ENCODE measurements around the gene PRDM16. TPM values are rescaled to one million over a fixed set of nuclear protein-coding genes. Genes with fewer than 3 reads are reported as not detected.

The PRDM16 gene
- total RNA-seq, 1 experiment from 2014 or later, result not detected

DNA sequence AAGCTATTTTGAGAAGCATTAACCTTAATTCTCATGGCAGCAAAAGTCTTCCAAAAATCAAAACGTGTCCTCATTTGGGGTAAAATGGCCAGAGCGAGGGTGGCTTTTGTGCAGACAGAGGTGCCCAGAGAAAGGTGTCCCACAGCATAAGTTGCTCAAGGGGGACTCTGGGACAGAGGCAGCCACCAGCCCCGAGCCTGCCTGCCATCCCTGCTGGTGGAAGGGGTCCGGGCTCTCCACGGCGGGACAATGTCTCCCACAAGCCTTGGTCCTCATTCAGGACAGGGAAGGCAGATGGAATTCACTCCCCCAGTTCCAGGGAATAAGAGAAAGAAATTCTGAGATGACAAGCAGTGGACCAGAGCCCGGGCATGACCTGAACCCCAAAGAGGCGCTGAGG lies 372.9 kb downstream of the PRDM16 start:
- no peak for DNase-seq (ENCODE audit: low spot score)

DNA sequence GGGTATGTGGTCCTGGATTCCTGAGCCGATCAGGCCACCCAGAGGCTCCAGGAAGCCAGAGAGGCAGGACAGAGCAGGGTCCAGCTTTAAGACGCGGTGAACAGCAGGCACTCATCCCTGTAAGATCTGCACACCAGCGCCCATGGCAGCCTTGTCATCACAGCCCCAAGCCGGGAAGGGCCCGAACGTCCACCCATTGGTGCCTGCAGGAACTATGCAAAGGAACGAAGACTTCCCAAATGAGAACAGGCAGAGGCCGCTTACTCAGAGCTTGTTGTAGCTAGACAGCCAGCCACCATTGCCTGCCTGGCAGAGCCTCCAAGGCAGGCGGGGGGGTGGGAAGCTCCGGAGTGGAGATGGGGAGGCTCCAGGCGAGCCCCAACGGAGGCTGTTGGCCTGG lies 373.3 kb downstream of the PRDM16 start:
- DNase-seq (ENCODE audit: low spot score), result no peak

DNA sequence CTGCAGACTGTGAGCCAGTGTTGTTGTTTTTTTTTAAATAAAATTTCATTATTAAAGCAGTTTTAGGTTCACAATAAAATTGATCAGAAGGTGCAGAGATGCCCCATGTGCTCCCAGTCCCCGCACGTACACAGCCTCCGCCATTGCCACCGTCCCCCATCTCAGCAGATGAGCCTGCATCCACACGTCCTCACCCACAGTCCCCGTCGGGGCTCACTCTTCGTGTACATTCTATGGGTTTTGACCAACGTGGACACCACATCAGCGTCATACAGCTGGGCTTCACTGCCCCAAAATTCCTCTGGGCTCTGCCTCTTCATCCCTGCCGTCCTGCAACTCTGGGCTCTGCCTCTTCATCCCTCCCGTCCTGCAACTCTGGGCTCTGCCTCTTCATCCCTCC lies 373.9 kb downstream of the PRDM16 start:
- no peak for DNase-seq (ENCODE audit: low spot score)

DNA sequence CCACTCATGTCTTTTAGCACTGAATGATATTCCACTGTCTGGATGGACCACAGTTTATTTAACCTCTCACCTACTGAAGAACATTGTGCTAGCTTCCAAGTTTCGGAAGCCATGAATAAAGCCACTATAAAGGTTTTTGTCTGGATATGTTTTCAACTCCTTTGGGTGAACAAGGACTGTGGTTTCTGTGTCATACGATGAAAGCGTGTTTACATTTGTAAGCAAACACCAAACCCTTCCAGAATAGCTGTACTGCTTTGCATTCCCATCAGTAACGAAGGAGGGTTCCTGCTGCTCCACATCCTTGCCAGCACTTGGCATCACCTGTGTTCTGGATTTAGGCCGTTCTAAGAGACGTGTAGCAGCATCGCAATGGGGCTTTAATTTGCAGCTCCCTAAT lies 374.8 kb downstream of the PRDM16 start:
- no peak for DNase-seq (ENCODE audit: low spot score)

DNA sequence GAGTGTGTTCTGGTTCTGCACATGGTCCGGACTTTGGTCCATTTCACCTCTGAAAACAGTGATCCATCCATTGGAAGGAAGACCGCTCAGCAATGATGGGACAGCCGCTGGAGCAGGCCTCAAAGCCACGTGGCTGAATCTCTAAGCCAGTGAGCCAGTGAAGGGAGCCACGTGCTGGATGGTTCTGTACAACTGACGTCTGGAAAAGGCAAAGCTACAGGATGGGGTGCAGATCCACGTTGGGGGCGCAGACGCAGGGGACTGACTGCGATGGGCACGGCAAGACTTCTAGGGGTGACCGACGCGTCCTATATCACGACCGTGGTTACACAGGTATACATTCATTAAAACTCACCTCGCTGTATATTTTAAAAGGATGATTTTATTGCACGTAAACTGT lies 375.3 kb downstream of the PRDM16 start:
- DNase-seq (ENCODE audit: low spot score), result no peak

DNA sequence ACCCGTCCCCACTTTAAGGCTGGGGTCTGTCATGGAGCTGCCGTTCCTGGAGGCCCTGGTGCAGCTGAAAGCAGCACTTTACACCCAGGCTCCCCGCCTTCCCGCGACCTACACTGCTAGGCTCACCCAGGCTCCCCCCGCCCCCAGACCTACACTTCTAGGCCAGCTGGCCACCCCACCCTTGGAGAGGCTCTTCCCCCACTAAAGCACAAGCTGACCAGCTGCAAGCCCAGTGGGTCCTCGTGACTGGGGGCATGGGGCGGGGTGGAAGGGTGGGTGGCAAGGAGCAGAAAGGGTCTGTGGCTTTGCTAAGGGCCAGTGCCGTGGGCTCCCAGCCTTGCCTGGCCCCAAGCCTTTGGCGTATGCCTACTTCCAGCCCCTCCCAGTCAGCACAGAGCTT lies 375.7 kb downstream of the PRDM16 start:
- DNase-seq (ENCODE audit: low spot score), result no peak

DNA sequence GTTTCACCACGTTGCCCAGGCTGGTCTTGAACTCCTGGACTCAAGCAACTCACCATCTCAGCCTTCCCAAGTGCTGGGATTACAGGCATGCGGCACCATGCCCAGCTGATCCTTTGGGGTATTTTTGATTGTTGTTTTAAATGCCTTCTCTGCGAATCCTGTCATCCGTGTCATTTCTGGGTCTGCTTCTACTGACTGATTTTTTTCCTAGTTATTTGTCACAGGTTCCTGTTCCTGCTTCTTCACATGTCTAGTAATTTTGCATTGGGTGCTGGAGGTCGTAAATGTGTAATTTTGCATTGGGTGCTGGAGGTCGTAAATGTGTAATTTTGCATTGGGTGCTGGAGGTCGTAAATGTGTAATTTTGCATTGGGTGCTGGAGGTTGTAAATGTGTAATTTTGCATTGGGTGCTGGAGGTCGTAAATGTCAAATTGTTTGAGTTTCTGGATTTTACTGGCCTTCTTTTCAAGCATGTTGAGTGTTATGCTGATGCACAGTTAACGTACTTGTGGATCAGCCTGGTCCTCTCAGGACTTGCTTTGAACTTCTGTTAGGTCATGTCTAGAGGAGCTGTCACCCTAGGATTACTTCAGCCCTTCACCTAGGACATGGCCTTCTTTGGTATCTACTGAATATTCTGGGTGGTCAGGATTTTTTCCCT lies 381.3 kb downstream of the PRDM16 start:
- DNase-seq (ENCODE audit: low spot score), result no peak

DNA sequence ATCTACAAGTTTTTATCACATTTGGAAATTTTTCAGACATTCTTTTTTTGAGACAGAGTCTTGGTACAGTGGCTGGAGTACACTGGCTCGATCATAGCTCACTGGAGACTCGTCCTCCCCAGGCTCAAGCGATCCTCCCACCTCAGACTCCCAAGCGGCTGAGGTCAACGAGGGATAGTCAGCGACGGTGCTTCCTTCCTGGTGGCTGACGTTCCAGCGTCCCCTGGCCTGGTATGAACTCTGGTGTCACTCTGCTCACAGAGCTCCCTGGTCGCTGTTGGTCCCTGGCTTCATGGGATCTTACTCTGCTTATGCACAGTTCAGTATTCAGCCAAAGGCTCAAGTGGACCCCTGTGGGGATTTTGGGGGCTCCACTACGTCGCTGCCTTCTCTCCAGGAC lies 382.0 kb downstream of the PRDM16 start:
- DNase-seq (ENCODE audit: low spot score), result no peak

DNA sequence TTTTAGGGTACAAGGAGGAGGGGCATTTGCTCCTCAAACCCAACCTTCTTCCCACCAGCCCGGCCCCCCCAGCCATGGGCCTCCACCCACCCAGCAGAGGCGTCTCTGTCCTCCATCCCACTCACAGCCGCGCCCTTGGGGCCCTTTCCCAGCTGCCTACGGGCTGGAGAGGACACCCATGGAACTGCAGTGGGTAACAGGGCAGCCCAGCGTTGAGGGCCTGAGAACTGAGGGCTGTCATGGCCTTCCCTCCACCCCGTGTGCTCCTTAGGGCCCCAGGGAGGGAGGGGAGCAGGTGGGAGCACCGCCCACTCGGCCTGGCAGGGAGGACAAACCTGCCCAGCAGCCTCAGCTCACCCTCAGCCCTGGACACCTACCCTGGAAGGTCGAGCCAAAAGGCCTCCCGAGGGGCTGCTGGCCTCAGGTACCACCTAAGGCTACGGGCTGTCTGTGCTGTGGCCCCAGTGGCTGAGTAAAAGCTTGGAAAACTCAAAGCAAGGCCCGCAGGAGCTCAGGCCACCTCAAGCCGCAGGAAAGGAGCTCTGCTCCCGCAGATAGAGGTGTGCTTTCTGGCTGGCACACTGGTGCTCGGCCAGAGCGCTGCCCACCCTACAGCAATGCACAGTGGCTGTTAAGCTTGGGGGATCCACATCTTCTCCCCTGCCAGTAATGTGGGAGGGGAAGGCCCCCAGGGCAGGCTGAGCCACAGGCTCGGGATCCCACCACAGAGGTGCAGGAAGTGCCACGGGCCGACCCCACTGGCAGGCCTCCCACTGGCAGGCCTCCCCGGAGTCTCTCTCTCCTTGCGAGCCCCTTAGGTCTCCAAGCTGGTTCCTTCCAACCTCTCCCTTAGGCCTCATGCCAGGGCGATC lies 383.2 kb downstream of the PRDM16 start:
- no peak for DNase-seq (ENCODE audit: low spot score)

DNA sequence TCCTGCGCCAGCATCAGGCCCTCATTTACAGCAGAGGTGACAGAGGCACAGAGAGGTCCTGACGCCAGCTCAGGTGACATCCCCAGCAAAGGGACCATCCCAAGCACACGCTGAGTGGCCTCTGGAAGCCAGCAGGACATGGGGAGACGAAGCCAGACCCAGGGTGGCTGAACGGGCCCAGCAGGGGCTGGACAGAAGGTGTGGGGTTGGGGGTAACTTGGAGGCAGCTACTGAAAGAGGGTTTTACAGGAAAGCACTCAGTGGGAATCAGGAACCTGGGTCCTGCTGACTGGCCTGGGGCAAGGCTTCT lies 383.8 kb downstream of the PRDM16 start:
- DNase-seq (ENCODE audit: low spot score), result no peak

DNA sequence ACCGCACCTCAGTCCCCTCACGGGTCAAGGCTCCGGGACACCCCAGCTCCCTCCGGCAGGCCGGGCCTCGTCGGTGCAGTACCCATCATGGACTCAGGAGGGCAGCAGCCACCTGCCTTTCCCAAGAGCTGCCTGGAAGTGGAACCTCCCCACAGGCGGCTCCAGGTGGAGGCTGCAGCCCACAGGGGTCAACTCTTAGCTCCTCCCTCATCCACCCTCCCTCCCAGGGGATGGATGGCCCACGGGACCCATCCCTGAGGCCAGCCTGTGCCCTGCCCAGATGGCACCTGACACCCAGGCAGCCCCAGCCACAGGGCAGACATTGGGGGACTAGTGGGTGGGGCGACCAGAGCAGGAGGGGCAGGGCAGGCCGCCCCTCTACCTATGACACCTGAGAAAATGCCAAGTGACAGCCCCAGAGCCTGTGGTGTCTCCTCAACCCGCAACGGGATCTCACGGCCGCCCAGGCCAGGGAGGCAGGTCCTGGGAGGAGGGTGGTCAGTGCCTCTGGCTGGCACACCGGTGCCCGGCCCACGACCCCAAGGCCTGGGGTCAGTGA lies 384.3 kb downstream of the PRDM16 start:
- peak; percentile 88 for DNase-seq (ENCODE audit: low spot score)

DNA sequence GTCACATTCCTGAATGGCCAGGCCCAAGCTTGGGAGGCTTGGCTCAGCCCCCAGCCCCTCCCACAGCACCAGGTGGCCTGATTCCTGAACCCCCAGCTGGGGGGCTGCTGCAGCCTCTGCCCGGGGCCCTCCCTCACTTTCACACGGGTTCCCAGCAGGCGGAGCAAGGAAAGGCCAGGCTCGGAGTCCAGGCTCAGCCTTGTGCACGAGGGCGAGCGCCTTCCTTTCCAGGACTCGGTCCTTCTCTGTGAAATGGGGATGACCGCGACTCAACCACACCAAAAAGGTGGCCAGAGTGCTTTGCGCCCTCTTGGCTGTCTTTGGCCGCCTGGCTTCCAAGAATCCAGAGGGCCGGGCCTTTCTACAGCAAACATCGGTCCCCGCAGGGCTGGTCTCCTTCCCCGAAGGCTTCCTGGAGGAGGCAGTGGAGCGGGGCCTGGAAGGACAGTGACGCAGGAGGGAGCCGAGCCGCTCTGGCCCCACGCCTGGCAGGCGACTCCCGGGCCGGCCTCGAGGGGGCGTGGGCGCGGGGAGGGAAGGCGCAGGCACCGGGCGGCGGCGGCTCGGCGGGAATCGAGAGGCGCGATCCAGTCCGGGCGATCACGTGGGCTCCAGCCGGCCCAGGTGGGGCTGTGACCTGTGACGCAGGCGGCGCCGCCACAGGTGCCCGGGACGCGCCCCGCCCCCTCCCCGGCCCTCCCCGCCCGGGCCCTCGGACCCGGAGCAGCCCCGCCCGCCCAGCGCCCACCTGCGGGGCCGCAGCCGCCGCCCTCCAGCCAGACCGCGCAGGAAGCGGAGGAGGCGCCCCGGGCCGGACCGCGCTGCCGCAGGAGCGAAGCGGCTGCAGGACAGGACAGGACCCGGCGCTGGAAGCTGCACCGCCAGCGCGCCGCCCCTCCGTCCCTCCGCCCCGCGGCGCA lies 385.1 kb downstream of the PRDM16 start, which contains the start of gene ARHGEF16:
Gene ARHGEF16, plus strand, starts transcription at position 775 of the 920 bp plus-strand sequence. CDS start 8,420 bp downstream, outside the sequence.
- peak; percentile 94 for DNase-seq (ENCODE audit: low spot score)

DNA sequence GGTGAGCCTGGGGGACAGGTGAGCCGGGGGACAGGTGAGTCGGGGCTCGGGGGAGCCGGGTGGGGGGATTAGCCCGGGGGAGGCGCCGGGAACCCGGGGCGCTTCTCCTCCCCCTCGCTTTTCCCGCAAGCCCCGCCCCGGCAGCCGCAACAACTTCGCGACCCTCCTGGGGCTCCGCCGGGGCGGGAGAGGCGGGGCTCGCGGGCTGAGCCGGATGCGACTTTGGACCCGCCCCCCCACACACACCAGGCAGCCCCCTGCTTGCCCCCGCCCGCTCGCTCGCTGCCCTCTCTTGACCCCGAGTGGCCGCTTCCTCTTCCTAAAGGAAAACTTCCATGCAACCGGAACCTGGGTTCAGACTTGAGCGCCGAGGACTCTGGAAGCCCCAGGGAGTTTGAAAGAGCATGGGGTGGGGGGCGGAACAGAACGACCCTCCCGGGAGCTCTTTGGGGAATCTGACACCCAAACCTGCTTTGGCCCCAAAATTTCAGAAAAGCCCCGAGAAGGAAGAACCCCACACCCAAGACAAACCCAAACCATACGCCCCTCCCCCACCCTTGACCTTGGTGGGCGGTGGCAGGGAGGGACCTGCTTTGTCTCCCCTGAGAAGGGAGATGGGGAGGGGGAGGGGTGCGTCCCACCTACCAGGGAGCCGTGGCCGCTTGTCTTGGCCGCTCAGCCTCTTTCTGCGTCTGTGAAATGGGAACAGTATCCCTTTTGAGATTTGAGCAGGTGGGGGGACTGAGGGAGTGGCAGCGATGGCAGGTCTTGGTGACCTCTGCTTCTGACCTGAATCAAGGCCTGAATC lies 386.0 kb downstream of the PRDM16 start:
- DNase-seq (ENCODE audit: low spot score), result peak; percentile 73

DNA sequence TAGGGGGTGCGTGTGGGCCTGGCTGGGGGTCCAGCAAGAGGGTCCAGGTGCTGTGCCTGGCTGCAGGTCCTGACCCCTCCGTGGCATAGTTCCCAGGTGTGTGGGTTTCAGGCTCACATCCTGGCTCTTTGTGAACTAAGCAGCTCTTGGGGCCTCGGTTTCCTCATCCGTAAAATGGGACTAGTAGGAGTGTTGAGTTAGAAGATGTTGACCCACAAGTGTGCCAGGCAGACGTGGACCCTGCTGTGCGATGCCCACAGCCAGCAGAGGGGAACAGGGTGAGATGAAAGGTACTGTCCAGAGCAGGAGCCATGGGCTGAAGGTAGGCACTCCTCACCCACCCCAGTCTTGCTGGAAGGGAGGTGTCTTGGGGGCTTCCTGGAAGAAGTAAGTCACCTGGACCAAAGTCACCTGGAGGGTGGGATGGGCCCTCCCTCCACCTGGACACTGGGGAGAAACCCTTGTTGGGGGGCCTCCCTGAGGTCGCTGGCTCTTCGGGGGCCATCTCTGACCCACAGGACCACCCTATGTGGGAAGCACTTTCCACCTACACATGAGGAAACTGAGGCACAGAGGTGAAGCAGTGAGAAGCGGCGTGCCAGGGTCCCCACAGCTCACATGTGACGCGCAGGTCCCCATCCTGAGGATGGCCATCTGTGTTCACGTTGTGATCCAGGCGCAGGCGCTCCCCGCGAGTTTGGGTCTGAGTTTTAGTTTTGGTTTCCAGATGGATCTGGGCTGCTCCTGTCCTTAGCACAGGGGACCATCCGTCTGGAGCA lies 386.9 kb downstream of the PRDM16 start:
- DNase-seq (ENCODE audit: low spot score), result no peak

DNA sequence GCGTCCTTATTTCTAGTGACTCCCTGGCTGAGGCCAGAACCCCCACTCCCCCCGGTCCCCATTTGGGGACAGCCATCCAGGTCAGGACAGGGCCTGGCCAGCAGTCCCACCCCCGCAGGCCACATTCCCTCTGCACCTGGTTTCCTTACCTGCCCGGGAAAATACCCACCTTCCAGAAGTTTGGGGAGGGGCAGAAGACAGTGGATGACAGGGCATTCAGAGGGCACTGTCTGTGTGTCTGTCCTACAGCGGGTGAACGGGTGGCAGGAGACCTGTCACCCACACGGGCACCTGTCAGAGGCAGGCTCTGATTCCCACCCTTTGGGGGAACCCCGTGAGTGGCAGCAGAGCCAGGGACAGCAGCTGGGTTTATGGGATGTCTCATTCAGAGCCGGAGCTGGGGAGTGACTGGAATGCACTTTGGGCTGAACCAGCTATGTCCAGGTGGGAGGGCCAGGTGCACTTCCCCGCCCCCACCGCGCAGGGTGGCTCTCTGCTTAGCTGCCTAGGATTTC lies 387.5 kb downstream of the PRDM16 start:
- DNase-seq (ENCODE audit: low spot score), result peak; percentile 87

DNA sequence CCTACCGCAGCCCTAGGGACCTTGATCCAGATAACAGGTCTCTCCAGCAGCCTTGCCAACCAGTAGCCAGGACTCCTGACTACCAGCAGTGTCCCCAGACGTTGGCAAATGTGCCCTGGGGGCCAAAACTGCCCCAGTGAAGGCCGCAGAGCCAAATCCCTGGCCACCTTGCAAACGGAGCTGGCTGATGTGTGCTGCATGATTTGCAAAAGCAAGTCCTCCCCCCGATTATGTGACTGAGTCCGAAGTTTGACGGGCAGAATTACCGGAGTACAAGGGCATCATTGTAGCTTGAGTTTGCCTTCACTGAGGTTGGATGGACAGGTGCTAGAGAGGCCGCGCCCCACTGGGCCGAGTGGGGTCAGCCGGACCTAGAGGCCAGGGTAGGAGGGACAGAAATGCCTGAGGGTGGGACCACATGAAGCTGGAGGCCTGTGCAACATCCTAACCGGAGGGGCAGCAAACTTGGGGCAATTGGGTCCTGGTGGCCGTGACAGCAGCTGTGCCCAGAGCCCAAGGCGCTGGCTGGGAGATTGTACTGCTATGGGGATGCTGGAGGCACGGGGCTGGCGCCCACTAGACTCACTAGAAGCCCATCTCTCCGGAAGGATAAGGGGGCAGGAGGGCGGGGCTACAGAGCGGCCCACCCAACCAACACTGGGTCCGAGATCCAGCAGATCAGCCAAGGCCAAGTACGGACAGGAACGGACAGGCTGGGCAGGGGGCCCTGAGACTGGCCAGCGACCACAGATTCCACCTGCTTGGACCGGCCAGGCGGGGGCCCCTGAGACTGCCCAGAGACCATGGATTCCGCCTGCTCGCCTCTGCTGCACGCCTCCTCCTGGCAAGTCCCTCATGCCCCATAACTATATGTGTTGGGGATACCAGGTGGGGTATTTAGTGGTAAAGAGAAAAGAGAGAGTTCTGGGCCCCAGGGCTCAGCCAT lies 388.2 kb downstream of the PRDM16 start:
- DNase-seq (ENCODE audit: low spot score), result no peak

DNA sequence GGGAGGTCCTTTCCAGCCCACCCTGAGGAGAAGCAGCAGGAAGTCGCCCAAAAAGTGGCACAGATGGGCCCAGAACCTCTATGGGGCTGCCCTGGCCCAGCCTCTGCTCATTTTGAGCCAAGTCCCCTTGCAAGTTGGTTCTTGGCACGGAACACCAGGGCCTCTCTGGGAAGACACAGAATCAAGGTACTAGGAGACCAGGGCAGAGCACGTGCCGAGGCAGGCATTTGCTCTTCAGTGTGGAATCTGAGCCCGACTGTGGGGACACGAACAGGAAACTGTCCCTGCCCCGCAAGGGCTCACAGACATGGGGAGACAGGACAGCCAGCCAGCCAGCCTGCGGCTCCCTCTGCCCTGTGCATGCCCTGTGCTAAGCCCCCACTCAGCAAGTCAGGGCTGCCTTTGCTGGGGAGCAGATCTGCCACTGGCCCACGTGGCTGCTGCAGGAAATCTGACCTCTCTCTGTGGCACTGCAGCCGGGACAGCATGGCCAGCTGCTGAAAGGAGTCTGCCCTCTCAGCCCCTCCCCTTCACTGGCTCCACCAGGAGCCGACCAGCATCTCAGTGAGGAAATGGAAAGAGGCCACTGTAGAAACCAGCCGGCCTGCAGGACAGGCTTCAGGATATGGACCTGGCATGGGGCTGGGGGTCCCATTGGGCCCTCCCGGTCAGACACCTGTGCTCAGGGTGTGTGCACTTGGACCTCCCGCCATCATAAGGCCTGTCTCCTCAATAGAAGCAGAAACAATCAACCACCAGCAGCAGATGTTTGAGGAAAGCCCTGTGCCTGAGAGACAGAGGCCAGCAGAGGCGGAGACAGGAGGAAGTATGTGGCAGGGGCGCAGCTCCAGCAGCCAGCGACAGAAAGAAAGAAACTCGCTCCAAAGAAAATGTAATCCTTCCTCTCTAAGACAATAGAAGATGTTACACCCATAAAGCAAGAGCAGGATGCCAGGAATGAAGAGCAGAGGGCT lies 389.2 kb downstream of the PRDM16 start:
- DNase-seq (ENCODE audit: low spot score), result peak; percentile 59

Data from HT-29 (cell line).